ENCODE measurements around the gene WDR20. TPM values are rescaled to one million over a fixed set of nuclear protein-coding genes. Genes with fewer than 3 reads are reported as not detected.

WDR20 gene
- total and polyA plus RNA-seq, 7 donors: 11.4 to 26.8 (median 20.6) TPM

GRCh38 chr14:102249981-102250380 is 110.3 kb downstream of the WDR20 start:
- intact Hi-C loops (cut with DNase I): no loop called here
- WGBS, 3 donors: 91 to 97% (median 95%) methylated on average over 6 of the region's 6 CpGs
- TF ChIP-seq CTCF (IDR thresholded peaks at IDR 0.05): no peak
- Histone ChIP-seq H3K27me3 (ENCODE audit: insufficient read depth in 3 of 3, low read length in 2 of 3) (no peaks in the 10 kb centered on the region), H3K36me3 (ENCODE audit: insufficient read depth in 1 of 2, low read depth in 1 of 2) (no peaks in the 10 kb centered on the region), H3K9me3 (no peaks in the 10 kb centered on the region), H3K4me3 (no peak overlapping the region), H3K27ac (no peak overlapping the region), H3K4me1 (no peaks in the 10 kb centered on the region)
- DNase-seq (no peak), ATAC-seq (no peak)

DNA sequence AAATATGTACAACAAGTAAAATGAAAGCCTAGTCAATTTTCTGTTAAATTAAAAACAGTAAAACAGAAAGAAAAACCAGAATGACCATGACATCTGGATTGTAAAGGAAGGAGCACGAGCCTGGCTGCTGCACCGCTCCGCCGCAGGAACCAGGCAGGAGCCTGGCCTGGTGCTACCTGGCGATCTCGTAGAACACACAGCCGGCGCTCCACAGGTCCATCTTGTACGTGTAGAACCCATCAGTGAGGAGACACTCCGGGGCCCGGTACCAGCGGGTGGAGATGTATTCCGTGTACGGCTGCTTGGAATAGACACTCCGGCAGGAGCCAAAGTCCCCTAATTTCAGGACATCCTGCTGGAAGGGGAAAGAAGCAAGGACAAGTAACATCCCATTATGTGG is 110.9 kb downstream of the WDR20 start:
- H3K27ac ChIP-seq: no peak overlapping the region
- intact Hi-C loops (cut with DNase I): no loop called here
- DNase-seq (no peak), ATAC-seq (no peak)
- H3K27me3 ChIP-seq (ENCODE audit: insufficient read depth in 3 of 3, low read length in 2 of 3): no peaks in the 10 kb centered on the region
- no peak for TF ChIP-seq CTCF (IDR thresholded peaks at IDR 0.05)
- H3K36me3 ChIP-seq (ENCODE audit: insufficient read depth in 1 of 2, low read depth in 1 of 2): no peaks in the 10 kb centered on the region
- no peak overlapping the region for H3K4me3 ChIP-seq
- no peaks in the 10 kb centered on the region for H3K4me1 ChIP-seq
- no peaks in the 10 kb centered on the region for H3K9me3 ChIP-seq
- 93 to 98% (median 94%) methylated on average over 15 of the region's 15 CpGs for WGBS, 3 donors

- no peak for ATAC-seq
- WGBS, 3 donors: 85 to 89% (median 86%) methylated on average over 8 of the region's 8 CpGs
- no peaks in the 10 kb centered on the region for H3K9me3 ChIP-seq
- H3K4me1 ChIP-seq: no peaks in the 10 kb centered on the region
- intact Hi-C loops (cut with DNase I): no loop called here
- no peak for DNase-seq
- no peak for TF ChIP-seq CTCF (IDR thresholded peaks at IDR 0.05)
- no peaks in the 10 kb centered on the region for H3K36me3 ChIP-seq (ENCODE audit: insufficient read depth in 1 of 2, low read depth in 1 of 2)
- H3K27ac ChIP-seq: no peak overlapping the region
- H3K27me3 ChIP-seq (ENCODE audit: insufficient read depth in 3 of 3, low read length in 2 of 3): no peaks in the 10 kb centered on the region
- no peak overlapping the region for H3K4me3 ChIP-seq
Measured at GRCh38 chr14:102251161-102251560, 111.5 kb downstream of the WDR20 start.

DNA sequence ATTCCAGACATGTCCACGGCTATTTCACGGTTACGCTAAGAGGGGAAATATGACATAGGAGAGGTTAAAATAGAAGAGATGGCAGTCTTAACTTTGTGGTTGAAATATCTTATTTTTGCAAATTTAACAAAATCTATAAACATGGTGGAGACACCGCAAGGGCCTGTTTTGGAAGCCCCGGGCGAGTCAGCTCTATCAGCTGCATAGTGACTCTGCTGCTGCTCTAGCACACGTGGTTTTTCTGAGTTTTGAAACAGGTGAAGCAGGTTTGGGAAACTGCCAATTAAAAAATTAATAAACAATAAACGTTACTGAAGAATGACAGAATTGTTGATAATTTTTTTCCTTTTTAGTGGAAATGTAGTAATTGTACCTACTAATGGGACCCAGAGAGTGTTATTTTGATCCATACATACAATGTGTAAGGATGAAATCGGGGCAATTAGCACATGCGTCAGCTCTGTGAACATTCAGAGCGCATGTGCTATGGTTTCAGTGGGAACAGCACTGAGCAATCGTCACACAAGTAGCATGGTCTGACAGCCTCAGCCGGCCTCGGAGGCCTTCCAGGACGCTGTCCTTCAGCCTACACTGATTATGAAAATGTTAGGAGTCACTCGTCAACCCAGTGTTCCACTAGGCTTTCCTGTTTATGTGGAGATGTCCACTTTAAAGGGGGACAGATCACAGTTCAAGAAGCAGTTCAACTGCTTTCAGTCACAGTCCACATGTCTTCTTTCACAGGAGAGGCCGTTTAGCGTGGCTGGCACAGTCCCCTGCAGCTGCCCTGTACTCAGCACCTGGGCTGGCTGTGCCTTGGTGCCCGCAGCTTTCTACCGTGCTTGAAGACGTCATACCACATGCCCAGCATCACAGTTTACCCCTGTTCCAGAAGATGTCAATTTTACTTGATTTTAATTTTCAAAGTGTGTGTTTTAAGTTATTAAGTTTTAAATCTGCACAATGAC is 113.4 kb downstream of the WDR20 start:
- Histone ChIP-seq H3K4me1 (no peaks in the 10 kb centered on the region), H3K36me3 (ENCODE audit: insufficient read depth in 1 of 2, low read depth in 1 of 2) (no peaks in the 10 kb centered on the region), H3K4me3 (no peak overlapping the region), H3K27ac (no peak overlapping the region), H3K27me3 (ENCODE audit: insufficient read depth in 3 of 3, low read length in 2 of 3) (no peaks in the 10 kb centered on the region), H3K9me3 (no peaks in the 10 kb centered on the region)
- no peak for DNase-seq
- intact Hi-C loops (cut with DNase I): no loop called here
- TF ChIP-seq CTCF (IDR thresholded peaks at IDR 0.05): no peak
- peak in 1 of 4 donors; percentile 96 for ATAC-seq
- 76 to 89% (median 83%) methylated on average over 21 of the region's 21 CpGs for WGBS, 3 donors

Measured in psoas muscle (tissue), 8 donors.